Loucy (cell line): Measurements from ENCODE around the gene DBN1.

ENCODE experiments used
- H2AFZ ChIP-seq: fragments of 200-600 bp; sonication (generic); 2 replicates; pipeline ENCODE4 v1.6.0; 2016; ENCODE audit warnings: antibody characterized with exemption, mild to moderate bottlenecking, low read length, moderate library complexity
- H3F3A ChIP-seq: fragments of 200-600 bp; 2 replicates; pipeline ENCODE4 v1.6.0; 2016; ENCODE audit warnings: antibody characterized with exemption, low read depth, mild to moderate bottlenecking
- H3K27me3 ChIP-seq: fragments of 200-600 bp; sonication (generic); 2 replicates; pipeline ENCODE4 v1.6.1; 2014; ENCODE audit warnings: low read length, mild to moderate bottlenecking; ENCODE audit not compliant: insufficient read depth, poor library complexity, severe bottlenecking
- H3K36me3 ChIP-seq: fragments of 200-600 bp; sonication (generic); 2 replicates; pipeline ENCODE4 v1.6.1; 2016; ENCODE audit warnings: low read length; ENCODE audit not compliant: insufficient read depth
- H3K4me1 ChIP-seq: fragments of 200-600 bp; sonication (generic); 2 replicates; pipeline ENCODE4 v1.5.1; 2014; ENCODE audit warnings: low read length, mild to moderate bottlenecking; ENCODE audit not compliant: insufficient read depth, poor library complexity, severe bottlenecking
- H3K4me2 ChIP-seq: fragments of 200-600 bp; sonication (generic); 2 replicates; pipeline ENCODE4 v1.6.0; 2014; ENCODE audit warnings: antibody characterized with exemption, low read length, low read depth, mild to moderate bottlenecking; ENCODE audit not compliant: poor library complexity, severe bottlenecking
- H3K4me3 ChIP-seq: fragments of 200-600 bp; sonication (generic); 2 replicates; pipeline ENCODE4 v1.5.1; 2014; ENCODE audit warnings: low read length, mild to moderate bottlenecking, mixed read lengths; ENCODE audit not compliant: poor library complexity, severe bottlenecking
- H3K79me2 ChIP-seq: fragments of 200-600 bp; sonication (generic); 2 replicates; pipeline ENCODE4 v1.6.1; 2014; ENCODE audit warnings: low read length; ENCODE audit not compliant: insufficient read depth
- H3K9ac ChIP-seq: fragments of 200-600 bp; sonication (generic); 2 replicates; pipeline ENCODE4 v1.6.0; 2014; ENCODE audit warnings: mild to moderate bottlenecking, low read depth, low read length, moderate library complexity; ENCODE audit not compliant: poor library complexity, severe bottlenecking
- H3K9me2 ChIP-seq: fragments of 200-600 bp; sonication (generic); replicated peaks from 2 replicates; pipeline ENCODE4 v1.6.1; 2016; ENCODE audit warnings: low read depth, low read length, mixed read lengths
- H3K9me3 ChIP-seq: fragments of 200-600 bp; sonication (generic); 2 replicates; pipeline ENCODE4 v1.6.1; 2014; ENCODE audit warnings: mild to moderate bottlenecking, antibody characterized with exemption, low read length, low read depth; ENCODE audit not compliant: insufficient read depth
- H4K20me1 ChIP-seq: fragments of 200-600 bp; sonication (generic); 2 replicates; pipeline ENCODE4 v1.6.0; 2014; ENCODE audit warnings: antibody characterized with exemption, low read length, mild to moderate bottlenecking; ENCODE audit not compliant: insufficient read depth, poor library complexity, severe bottlenecking
- CTCF ChIP-seq: fragments of 200-600 bp; sonication (generic); conservative IDR thresholded peaks from 2 replicates; pipeline ENCODE4 v1.5.1; 2014; ENCODE audit warnings: mild to moderate bottlenecking, antibody characterized with exemption, low read length
- EZH2phosphoT487 ChIP-seq: fragments of 200-600 bp; IDR thresholded peaks from 2 replicates; pipeline ENCODE4 v1.6.1; 2018; ENCODE audit warnings: antibody characterized with exemption, mild to moderate bottlenecking, moderate library complexity, borderline replicate concordance

DBN1 gene

GRCh38 chr5:177432839-177433657, 40.4 kb downstream of the DBN1 start:
- peaks cover 36% of the 10 kb centered on the region; the same call in 1 of the 2 replicates for H3K36me3 ChIP-seq
- no peaks in the 10 kb centered on the region for H3K9me3 ChIP-seq

GRCh38 chr5:177432143-177432838, 41.1 kb downstream of the DBN1 start:
- H3K27me3 ChIP-seq: no peaks in the 10 kb centered on the region
- peaks cover 36% of the 10 kb centered on the region; the same call in 1 of the 2 replicates for H3K36me3 ChIP-seq
- peak overlapping the region; percentile 99 for H3K4me2 ChIP-seq
- no peaks in the 10 kb centered on the region for H3K9me2 ChIP-seq
- peak overlapping the region; percentile 65 for H3K9ac ChIP-seq
- peak overlapping the region; percentile 95 for H3K4me3 ChIP-seq
- H3F3A ChIP-seq: no peaks in the 10 kb centered on the region
- peaks cover 16% of the 10 kb centered on the region for H4K20me1 ChIP-seq
- H3K79me2 ChIP-seq: peaks cover 56% of the 10 kb centered on the region
- H3K4me1 ChIP-seq: peaks cover 46% of the 10 kb centered on the region
- no peak overlapping the region for H2AFZ ChIP-seq
- TF ChIP-seq CTCF: no peak
- H3K9me3 ChIP-seq: no peaks in the 10 kb centered on the region

More at GRCh38 chr5:177432839-177433657, 40.4 kb downstream of the DBN1 start:
- H3K4me1 ChIP-seq: peaks cover 40% of the 10 kb centered on the region
- TF ChIP-seq CTCF: no peak
- no peak for TF ChIP-seq EZH2phosphoT487
- no peak overlapping the region for H2AFZ ChIP-seq
- H3K27me3 ChIP-seq: no peaks in the 10 kb centered on the region
- H4K20me1 ChIP-seq: peaks cover 16% of the 10 kb centered on the region
- peak overlapping the region; percentile 99 for H3K4me2 ChIP-seq
- H3K79me2 ChIP-seq: peaks cover 49% of the 10 kb centered on the region
- H3K9ac ChIP-seq: peak overlapping the region; percentile 65
- no peak overlapping the region for H3K4me3 ChIP-seq
- H3F3A ChIP-seq: no peaks in the 10 kb centered on the region
- no peaks in the 10 kb centered on the region for H3K9me2 ChIP-seq

- peak overlapping the region; percentile 97 for H3K9ac ChIP-seq
- TF ChIP-seq CTCF: no peak
- TF ChIP-seq EZH2phosphoT487: no peak
- H3K4me3 ChIP-seq: peak overlapping the region; percentile 95
- peaks cover 63% of the 10 kb centered on the region for H3K79me2 ChIP-seq
- no peaks in the 10 kb centered on the region for H3K27me3 ChIP-seq
- H4K20me1 ChIP-seq: peaks cover 19% of the 10 kb centered on the region
- peaks cover 46% of the 10 kb centered on the region for H3K4me1 ChIP-seq
- no peaks in the 10 kb centered on the region for H3K9me2 ChIP-seq
- H3F3A ChIP-seq: no peaks in the 10 kb centered on the region
- H3K9me3 ChIP-seq: no peaks in the 10 kb centered on the region
- H3K36me3 ChIP-seq: peaks cover 36% of the 10 kb centered on the region; the same call in 1 of the 2 replicates
- H3K4me2 ChIP-seq: peak overlapping the region; percentile 99
- H2AFZ ChIP-seq: no peak overlapping the region
Measured at GRCh38 chr5:177431317-177432142, 41.9 kb downstream of the DBN1 start.
